ENCODE data around the gene CHST12.

- TF ChIP-seq CTCF (IDR thresholded peaks at IDR 0.05): no peak
- no peak for TF ChIP-seq POLR2A (IDR thresholded peaks at IDR 0.05)
These were observed 21.4 kb upstream of the CHST12 start for GRCh38 chr7:2381881-2382509.

Data from right lobe of liver (tissue), 4 donors.